Measurements from ENCODE around the gene TRMT44. TPM values are rescaled to one million over a fixed set of nuclear protein-coding genes. Genes with fewer than 3 reads are reported as not detected.
"Not testable (repeated sequence)": the region's sequence is repeated elsewhere in the genome, so short reads cannot be mapped to it uniquely, and the experiment has no call there.

The TRMT44 gene
- total RNA-seq, 1 experiment from 2014 or later = 8.7 TPM

DNA sequence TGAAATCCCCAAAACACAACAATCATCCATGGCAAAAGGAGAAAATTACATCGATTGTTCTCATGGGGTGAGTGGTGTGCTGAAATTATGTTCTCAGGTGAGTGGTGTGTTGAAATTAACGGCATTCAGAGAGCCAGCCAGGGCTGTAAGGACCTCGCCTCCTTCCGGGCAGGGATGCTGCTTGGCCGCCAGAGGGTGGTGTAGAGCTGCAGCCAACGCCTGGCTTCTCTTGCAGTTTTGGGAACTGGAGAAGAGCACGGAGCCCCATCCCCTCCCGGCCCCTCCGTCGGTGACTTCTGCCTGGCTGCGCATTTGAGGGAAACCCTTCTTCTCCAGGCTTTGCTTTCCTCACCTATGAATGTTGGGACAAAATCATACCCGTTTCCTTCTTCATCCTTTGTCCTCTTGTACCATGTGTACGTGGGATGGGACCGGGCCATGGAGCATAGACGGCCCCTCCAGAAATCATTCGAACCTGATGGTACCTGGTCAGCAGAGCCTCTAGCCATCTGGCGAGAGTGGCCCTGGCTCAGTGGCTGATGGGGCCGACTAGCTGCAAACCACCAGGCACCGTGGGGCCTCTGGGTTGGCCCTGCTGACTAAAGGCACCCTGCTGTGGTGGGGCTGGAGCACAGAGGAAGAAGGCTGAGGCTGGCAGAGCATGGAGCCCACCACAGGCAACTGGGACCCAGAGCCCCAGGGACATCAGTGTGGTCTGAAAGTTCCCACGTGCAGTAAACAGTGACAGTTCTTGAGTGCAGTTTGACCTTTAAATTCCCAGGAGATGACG is 28.4 kb downstream of the TRMT44 start:
- peak; percentile 52 for DNase-seq (ENCODE audit: low read depth)

DNA sequence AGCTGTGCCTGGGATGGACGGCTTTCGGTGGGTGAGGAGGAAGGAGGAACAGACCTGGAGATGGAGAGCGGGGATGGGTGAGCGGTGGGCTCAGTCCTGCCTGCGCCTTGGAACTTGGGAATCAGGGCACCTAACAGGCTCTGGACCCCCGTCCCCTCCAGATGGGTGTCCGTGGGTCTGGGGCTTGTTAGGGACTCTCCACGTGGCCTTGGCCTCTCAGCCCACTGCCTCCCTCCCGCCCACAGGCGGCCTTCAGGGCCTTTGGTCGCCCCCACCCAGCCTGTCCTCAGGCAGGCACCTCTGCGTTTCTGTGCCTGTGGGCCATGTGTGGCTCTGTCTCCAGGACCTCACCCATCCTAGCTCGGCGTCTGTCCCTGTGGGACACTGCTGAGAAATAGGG is 29.0 kb downstream of the TRMT44 start:
- DNase-seq (ENCODE audit: low read depth) = no peak

GRCh38 chr4:8470451-8471024 is 30.0 kb downstream of the TRMT44 start:
- no peak for DNase-seq (ENCODE audit: low read depth)

DNA sequence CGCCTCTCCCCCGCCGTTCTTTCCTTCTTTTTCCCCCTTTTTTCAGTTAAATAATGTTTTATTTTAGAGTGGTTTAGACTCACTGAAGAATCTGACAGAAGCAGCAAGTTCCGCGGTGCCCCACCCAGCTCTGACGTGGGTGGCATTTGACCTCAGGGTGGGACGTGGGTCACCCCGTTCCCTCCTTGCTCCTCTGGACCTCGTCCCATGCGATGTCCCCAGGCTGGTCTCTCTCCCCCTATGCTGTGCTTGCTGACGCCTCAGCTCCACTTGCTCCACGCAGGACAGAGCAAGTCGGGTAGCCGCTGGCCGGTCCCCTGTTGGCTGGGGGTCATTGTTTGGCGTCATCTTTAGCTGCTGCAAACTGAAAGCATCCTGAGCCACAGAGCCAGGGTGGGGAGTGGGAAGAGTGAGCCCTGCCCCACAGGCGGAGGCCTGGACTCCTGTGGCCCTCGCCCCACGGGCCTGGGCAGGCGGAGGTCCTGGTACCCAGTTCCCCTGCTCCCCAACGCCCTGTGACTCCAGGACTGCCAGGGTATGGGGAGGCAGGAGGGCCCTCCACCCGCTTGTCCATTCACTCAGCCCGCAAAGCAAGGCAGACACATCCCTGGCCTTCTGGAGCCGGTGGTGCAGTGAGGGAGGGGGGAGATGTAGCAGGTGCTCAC is 30.8 kb downstream of the TRMT44 start:
- no peak for DNase-seq (ENCODE audit: low read depth)

DNA sequence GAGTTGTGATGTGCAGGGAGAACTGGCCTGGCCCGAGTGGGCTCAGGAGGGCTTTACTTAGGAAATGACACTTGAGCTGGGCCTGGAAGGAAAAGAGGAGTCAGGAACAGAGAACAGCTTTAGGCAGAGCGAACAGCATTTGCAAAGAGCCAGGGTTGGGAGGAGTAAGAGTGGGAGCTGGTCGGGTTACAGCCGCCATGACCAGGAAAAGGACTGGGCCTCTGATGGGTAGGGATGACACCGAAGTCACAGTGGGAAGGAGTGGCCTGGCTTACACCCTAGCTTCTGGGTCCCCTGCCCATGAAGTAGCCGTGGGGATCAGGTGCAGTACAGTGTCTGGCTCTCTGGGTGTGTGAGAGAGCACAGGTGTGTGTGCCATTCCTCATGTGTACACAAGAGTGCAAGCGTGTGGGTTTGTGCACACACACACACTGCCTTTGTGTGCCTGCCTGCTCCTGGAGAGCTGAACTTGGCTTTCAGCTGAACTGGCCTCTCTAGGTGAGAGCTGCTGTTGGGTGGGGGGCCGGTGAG is 31.6 kb downstream of the TRMT44 start:
- no peak for DNase-seq (ENCODE audit: low read depth)

DNA sequence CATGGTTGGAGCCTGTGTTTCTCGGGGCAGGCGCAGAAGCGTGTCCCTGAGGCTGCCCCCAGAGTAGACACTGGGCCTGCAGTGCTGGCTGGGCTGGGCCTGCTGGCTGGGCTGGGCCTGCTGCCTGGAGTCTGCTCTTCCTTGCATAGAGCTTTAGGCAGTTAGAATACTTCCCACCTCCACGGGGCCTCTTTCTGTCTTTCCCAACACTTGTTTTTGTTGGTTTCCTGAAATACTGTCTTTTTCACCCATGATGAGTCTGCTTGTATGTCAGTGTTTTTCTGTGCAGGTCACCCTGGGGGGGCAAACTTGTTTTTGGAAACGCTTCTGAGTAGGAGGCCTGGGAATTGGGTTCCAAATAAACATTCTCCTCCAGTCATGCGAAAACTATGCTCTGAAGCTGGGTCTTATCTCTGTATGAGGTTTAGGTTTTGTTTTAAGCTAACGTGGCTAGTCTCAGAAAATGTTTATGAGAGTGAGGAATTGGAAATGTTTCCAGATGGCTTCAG is 32.2 kb downstream of the TRMT44 start:
- DNase-seq (ENCODE audit: low read depth) = peak; percentile 98

DNA sequence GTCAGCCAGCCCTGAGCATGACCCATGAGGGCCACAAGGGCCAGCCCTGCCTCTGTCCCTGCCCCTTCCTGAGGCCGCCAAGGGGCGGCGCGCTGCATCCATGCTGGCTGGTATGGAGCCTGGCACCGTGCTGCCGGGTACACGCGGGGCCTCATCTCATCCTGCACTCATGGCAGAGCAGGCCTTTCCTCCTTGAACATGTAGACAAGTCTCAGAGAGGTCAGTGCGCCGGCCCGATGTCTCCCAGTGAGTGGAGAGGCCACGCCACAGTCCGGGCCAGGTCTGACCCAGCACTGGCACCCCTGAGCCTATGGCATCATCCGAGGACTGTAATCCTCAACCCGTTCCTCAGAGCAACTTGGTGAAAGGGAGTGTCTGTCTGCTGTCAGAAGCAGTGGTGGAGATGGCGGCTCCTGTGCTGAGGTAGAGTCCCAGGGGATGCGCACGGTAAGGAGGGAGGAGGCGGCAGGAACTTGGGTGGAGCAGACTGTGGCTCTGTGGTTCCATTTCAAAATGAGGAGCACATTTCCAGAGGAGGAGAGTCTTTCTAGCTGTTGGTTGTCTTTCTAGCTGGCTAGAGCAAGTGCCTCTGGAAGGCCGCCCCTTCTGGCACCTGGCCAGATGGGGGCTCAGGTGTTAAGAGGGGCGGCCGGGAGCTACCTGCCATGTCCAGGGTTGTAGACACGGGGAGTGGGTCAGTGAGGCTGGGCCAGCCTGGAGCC is 32.8 kb downstream of the TRMT44 start:
- DNase-seq (ENCODE audit: low read depth) = no peak

GRCh38 chr4:8473920-8474590 is 33.5 kb downstream of the TRMT44 start:
- DNase-seq (ENCODE audit: low read depth) = no peak

DNA sequence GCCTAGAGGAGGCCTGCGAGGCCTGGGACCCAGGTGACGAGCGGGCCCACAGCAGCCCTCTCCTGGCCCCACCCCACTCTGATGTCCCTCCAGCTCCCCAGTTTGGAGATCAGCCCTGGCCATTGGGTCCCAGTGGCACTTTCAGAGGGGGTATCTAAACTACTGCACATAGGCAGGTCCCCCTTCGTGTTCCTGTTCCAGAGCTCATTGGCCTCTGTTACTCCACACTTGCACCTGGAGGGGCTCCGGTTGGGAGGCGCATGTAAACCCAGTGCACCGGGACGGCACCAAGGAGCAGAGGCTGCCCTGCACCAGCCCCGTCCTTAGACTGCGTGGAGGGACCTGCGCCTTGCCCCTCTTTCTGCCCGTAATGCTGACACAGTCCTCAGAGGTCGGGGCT is 34.3 kb downstream of the TRMT44 start:
- DNase-seq (ENCODE audit: low read depth) = no peak

- no peak for DNase-seq (ENCODE audit: low read depth)
Measured at GRCh38 chr4:8475751-8476575, 35.4 kb downstream of the TRMT44 start.

DNA sequence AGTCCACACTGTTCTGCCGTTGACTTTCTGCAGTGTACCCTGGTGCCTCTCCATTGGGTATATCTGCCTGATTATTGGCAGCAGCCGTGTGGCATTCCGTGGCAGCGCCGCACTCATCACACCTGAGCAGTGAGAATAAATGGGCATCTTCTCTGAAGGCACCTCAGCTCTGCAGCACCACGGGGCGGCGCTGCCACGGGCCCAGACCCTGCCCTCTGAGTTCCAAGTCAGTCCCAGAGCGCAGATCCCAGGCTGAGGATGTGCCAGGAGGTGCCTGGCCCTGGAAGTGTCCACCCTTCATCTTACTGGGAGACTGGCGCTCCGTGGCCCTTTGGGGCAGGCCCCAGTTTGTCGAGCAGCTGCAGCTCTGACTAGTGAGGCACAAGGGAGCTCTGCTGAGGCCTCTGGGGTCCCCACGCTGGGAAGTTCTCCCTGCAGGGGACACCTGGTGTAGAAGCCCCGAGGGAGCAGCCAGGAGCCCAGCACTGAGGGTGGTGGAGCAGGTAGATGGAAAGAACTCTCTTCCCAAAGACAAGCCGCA is 36.6 kb downstream of the TRMT44 start:
- no peak for DNase-seq (ENCODE audit: low read depth)

DNA sequence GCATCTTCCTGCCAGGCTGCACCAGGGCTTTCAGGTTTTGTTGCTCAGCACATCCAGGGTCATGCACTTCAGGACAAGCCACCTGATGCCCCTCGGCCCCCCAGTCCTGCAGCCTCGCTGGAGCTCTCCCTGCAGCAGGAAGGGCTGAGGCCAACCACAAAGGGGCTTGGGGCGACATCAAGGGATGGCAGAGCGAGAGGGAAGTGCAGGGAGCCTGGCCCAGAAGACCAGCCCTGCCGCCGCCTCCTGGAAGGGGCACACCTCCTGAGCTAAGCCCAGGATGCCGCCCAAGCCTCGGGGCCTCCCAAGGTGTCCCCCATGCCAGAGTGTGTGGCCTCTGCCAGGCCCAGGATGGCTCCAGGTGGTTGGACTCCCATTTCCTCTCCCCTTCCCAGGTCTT is 37.1 kb downstream of the TRMT44 start:
- DNase-seq (ENCODE audit: low read depth) = no peak

DNA sequence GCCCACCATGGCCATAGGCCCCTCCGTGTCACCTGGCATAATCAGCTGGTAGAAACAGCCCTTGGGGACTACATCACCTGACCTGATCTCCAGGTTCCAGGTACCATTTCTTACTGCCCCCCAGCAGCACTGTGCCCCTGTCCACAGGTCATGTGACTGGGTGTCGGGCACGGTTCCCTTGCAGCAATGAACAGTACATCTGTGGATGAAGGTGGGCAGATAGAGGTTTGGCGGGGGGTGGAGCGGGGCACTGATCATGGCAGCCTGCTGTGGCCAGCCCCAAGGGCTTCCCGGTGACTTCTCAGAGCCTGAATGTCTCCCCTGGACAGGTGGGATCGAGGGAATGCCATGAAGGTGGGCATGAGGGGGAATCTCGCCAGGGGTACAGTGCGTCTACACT is 37.8 kb downstream of the TRMT44 start:
- DNase-seq (ENCODE audit: low read depth) = no peak

DNA sequence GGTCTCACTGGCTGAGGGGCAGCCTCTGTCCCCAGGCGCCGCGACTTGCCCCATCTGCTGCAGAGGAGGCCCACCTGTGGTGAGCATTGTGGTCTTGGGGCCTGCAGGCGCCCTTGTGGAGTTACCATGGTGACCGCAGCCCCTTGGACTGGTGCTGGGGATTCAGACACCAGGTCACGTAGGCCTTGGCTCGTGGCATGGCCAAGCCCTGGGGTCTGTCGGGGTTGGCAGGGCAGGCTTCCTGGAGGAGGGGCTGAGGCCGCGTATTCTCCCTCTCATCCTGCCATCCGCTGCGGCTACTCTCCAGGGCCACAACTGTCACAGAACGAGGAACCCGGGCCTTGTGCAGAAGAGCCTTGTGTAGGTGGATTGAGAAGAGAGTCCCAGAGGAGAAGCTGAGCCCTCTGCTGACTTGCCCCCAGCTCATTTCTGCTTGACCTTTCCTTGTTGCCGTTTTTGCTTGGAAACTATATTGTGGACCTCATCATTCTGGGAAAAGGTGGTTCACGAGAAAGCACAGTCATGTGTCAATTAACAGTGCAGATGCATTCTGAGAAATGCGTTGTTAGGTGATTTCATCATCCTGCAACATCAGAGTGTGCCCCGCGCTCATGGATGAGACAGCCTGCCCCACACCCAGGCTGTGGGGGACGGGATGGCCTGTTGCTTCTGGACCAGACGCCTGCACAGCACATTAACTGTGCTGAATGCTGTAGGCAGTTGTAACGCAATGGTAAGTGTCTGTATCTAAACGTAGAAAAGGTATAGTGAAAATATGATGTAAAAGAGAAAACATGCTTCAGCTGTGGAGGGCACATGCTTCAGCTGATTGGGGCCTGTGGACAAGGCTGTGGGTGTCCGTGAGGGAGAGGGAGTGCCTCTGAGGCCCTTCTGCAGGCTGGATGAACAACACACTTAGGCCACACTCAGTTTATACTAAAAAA is 38.5 kb downstream of the TRMT44 start:
- peak; percentile 9 for DNase-seq (ENCODE audit: low read depth)

GRCh38 chr4:8480221-8480620 is 39.6 kb downstream of the TRMT44 start:
- DNase-seq (ENCODE audit: low read depth) = no peak

GRCh38 chr4:8486643-8487042 is 46.1 kb downstream of the TRMT44 start:
- not testable (repeated sequence) for DNase-seq (ENCODE audit: low read depth)

- no peak for DNase-seq (ENCODE audit: low read depth)
Measured at GRCh38 chr4:8488791-8489369, 48.3 kb downstream of the TRMT44 start.

DNA sequence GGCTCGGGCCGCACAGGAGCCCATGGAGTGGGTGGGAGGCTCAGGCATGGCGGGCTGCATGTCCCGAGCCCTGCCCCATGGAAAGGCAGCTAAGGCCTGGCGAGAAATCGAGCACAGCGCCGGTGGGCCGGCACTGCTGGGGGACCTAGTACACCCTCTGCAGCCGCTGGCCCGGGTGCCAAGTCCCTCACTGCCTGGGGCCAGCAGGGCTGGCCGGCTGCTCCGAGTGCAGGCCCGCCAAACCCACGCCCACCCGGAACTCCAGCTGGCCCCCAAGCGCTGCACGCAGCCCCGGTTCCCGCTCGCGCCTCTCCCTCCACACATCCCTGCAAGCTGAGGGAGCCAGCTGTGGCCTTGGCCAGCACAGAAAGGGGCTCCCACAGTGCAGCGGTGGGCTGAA is 50.9 kb downstream of the TRMT44 start:
- not testable (repeated sequence) for DNase-seq (ENCODE audit: low read depth)

DNA sequence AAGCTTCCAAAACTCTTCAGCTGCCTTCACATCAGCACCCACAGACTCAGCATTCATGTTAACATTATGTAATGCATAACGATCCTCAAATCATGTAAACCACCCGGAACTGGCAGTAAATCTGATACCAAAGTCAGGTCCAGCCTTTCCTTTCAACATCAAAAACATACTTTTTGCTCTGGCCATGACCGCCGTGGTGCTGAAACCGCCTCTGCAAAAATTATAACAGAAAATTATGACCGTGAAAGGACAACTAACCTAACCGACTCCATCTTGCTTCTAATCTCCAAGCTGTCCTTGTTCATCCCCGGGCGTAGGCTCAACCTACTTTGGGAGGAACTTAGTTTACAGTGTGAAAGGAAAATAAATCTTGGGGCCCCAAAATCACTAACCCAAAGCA is 51.6 kb downstream of the TRMT44 start:
- DNase-seq (ENCODE audit: low read depth) = no peak

Data from M059J (cell line).